IMR-90 (cell line): ENCODE measurements around the gene HS6ST2. TPM values are rescaled to one million over a fixed set of nuclear protein-coding genes. Genes with fewer than 3 reads are reported as not detected.

Source experiments
- ATAC-seq: fragments of 200-7000 bp; cut with Tn5 transposase; 2 replicates; pipeline ENCODE4 v1.9.1; 2020; ENCODE audit warnings: low read depth, mild to moderate bottlenecking, moderate library complexity
- BruUV-seq: library from RNA; stranded (reverse); fragments of 400-500 nt; replicated peaks from 2 replicates; lab custom pipeline; 2021; lab: Mats Ljungman, UMichigan
- CTCF ChIA-PET: fragments of 300-600 bp; formaldehyde crosslinking; extraction: SDS; loops from one replicate; lab custom pipeline; 2021; ENCODE audit warnings: antibody characterized with exemption; lab: Yijun Ruan, JAX
- POLR2A ChIA-PET: fragments of 300-600 bp; sonication (Branson Sonifier 250); formaldehyde crosslinking; loops from one replicate; lab custom pipeline; 2022; ENCODE audit warnings: antibody characterized with exemption; ENCODE audit not compliant: unreplicated experiment; lab: Charles Lee
- DNase-seq: peaks from one replicate; pipeline ENCODE4 v3.0.0; 2013
- H2AFZ ChIP-seq: replicated peaks from 2 replicates; pipeline ENCODE3; 2013; ENCODE audit warnings: low read length, mild to moderate bottlenecking; ENCODE audit not compliant: poor library complexity
- H2AK5ac ChIP-seq: 2 replicates; pipeline ENCODE4 v1.6.1; 2013; ENCODE audit warnings: low read depth, low read length, inconsistent platforms
- H2AK9ac ChIP-seq: replicated peaks from 2 replicates; pipeline ENCODE3; 2013; ENCODE audit warnings: mild to moderate bottlenecking, low read depth, low read length, moderate library complexity; ENCODE audit not compliant: poor library complexity
- H2BK120ac ChIP-seq: 2 replicates; pipeline ENCODE4 v1.6.1; 2013; ENCODE audit warnings: low read depth, low read length, inconsistent platforms
- H2BK15ac ChIP-seq: 3 replicates; pipeline ENCODE4 v1.6.1; 2013; ENCODE audit warnings: low read depth, low read length, inconsistent platforms
- H2BK20ac ChIP-seq: 2 replicates; pipeline ENCODE4 v1.6.1; 2013; ENCODE audit warnings: low read depth, mild to moderate bottlenecking, inconsistent platforms, low read length, moderate library complexity
- H2BK5ac ChIP-seq: 2 replicates; pipeline ENCODE4 v1.6.1; 2013; ENCODE audit warnings: mild to moderate bottlenecking, low read depth, low read length, inconsistent platforms; ENCODE audit not compliant: poor library complexity, severe bottlenecking
- H3K14ac ChIP-seq: replicated peaks from 2 replicates; pipeline ENCODE4 v1.6.1; 2013; ENCODE audit warnings: low read depth, low read length, inconsistent platforms
- H3K18ac ChIP-seq: 2 replicates; pipeline ENCODE4 v1.6.1; 2013; ENCODE audit warnings: low read depth, low read length, control low read depth
- H3K23ac ChIP-seq: 2 replicates; pipeline ENCODE4 v1.6.1; 2013; ENCODE audit warnings: low read depth, low read length, inconsistent platforms
- H3K27ac ChIP-seq: 2 replicates; pipeline ENCODE4 v1.5.1; 2013; ENCODE audit warnings: mild to moderate bottlenecking, control low read depth, low read length; ENCODE audit not compliant: insufficient read depth
- H3K27me3 ChIP-seq: 2 replicates; pipeline ENCODE4 v1.6.1; 2013; ENCODE audit warnings: low read length; ENCODE audit not compliant: control insufficient read depth, insufficient read depth
- H3K36me3 ChIP-seq: 2 replicates; pipeline ENCODE4 v1.6.1; 2013; ENCODE audit warnings: low read length, mixed read lengths; ENCODE audit not compliant: control insufficient read depth, insufficient read depth
- H3K4ac ChIP-seq: 2 replicates; pipeline ENCODE4 v1.6.1; 2013; ENCODE audit warnings: low read depth, low read length, inconsistent platforms
- H3K4me1 ChIP-seq: 2 replicates; pipeline ENCODE4 v1.6.1; 2013; ENCODE audit warnings: low read length, mixed read lengths; ENCODE audit not compliant: control insufficient read depth, insufficient read depth
- H3K4me2 ChIP-seq: 2 replicates; pipeline ENCODE4 v1.6.1; 2013; ENCODE audit warnings: low read depth, mild to moderate bottlenecking, control low read depth, low read length, moderate library complexity
- H3K4me3 ChIP-seq: 2 replicates; pipeline ENCODE4 v1.5.1; 2013; ENCODE audit warnings: low read depth, mild to moderate bottlenecking, control low read depth, low read length, moderate library complexity; ENCODE audit not compliant: insufficient read depth
- H3K56ac ChIP-seq: 2 replicates; pipeline ENCODE4 v1.6.1; 2013; ENCODE audit warnings: low read length, inconsistent platforms; ENCODE audit not compliant: insufficient read depth; ENCODE audit errors: extremely low read depth
- H3K79me1 ChIP-seq, 2 experiments: 2 replicates each; pipeline ENCODE4 v1.6.1; 2013; ENCODE audit warnings: low read length in 2 of 2, inconsistent platforms in 1 of 2, low read depth in 1 of 2
- H3K9ac ChIP-seq: 2 replicates; pipeline ENCODE4 v1.6.1; 2013; ENCODE audit warnings: low read depth, low read length, control low read depth
- H3K9me1 ChIP-seq: 2 replicates; pipeline ENCODE4 v1.6.1; 2013; ENCODE audit warnings: low read length, inconsistent platforms; ENCODE audit not compliant: insufficient read depth
- H3K9me3 ChIP-seq: 2 replicates; pipeline ENCODE4 v1.6.1; 2013; ENCODE audit warnings: low read length; ENCODE audit not compliant: control insufficient read depth, insufficient read depth
- H4K20me1 ChIP-seq: 2 replicates; pipeline ENCODE4 v1.6.1; 2013; ENCODE audit warnings: low read length, inconsistent platforms; ENCODE audit not compliant: insufficient read depth
- H4K5ac ChIP-seq: 2 replicates; pipeline ENCODE4 v1.6.1; 2013; ENCODE audit warnings: mild to moderate bottlenecking, low read depth, low read length, control low read depth
- H4K8ac ChIP-seq, 2 experiments: 2 replicates each; pipeline ENCODE4 v1.6.1; 2013; ENCODE audit warnings: low read depth in 2 of 2, low read length in 2 of 2, control low read depth in 1 of 2, inconsistent platforms in 1 of 2
- H4K91ac ChIP-seq: 2 replicates; pipeline ENCODE4 v1.6.1; 2013; ENCODE audit warnings: low read depth, low read length, inconsistent platforms; ENCODE audit not compliant: insufficient read depth
- BHLHE40 ChIP-seq: fragments of 150-350 bp; IDR thresholded peaks from 2 replicates; pipeline ENCODE4 v1.6.1; 2016; ENCODE audit warnings: mild to moderate bottlenecking, low read depth, low read length
- CEBPB ChIP-seq: IDR thresholded peaks from 2 replicates; pipeline ENCODE4 v1.6.1; 2012; ENCODE audit warnings: low read depth, low read length, improper control_type of control experiment
- CHD1 ChIP-seq: IDR thresholded peaks from 2 replicates; pipeline ENCODE4 v1.6.1; 2012; ENCODE audit warnings: low read depth, low read length, improper control_type of control experiment
- FOS ChIP-seq: fragments of 150-350 bp; IDR thresholded peaks from 2 replicates; pipeline ENCODE4 v1.6.1; 2016; ENCODE audit warnings: low read depth, low read length
- MAFK ChIP-seq: IDR thresholded peaks from 2 replicates; pipeline ENCODE4 v1.6.1; 2012; ENCODE audit warnings: low read depth, low read length, improper control_type of control experiment
- MAZ ChIP-seq: IDR thresholded peaks from 2 replicates; pipeline ENCODE4 v1.6.1; 2012; ENCODE audit warnings: low read depth, mild to moderate bottlenecking, low read length, improper control_type of control experiment, moderate library complexity, borderline replicate concordance
- MXI1 ChIP-seq: IDR thresholded peaks from 2 replicates; pipeline ENCODE4 v1.6.1; 2012; ENCODE audit warnings: low read depth, mild to moderate bottlenecking, low read length, moderate library complexity, borderline replicate concordance
- NFE2L2 ChIP-seq: fragments of 150-350 bp; IDR thresholded peaks from 2 replicates; pipeline ENCODE4 v1.6.1; 2016; ENCODE audit warnings: low read depth, mild to moderate bottlenecking, low read length
- POLR2A ChIP-seq: IDR thresholded peaks from 2 replicates; pipeline ENCODE4 v1.6.1; 2012; ENCODE audit warnings: mild to moderate bottlenecking, low read depth, low read length
- RAD21 ChIP-seq: IDR thresholded peaks from 2 replicates; pipeline ENCODE4 v1.6.1; 2012; ENCODE audit warnings: low read length, improper control_type of control experiment
- RCOR1 ChIP-seq: IDR thresholded peaks from 2 replicates; pipeline ENCODE4 v1.6.1; 2012; ENCODE audit warnings: mild to moderate bottlenecking, low read length, improper control_type of control experiment; ENCODE audit not compliant: insufficient replicate concordance
- RFX5 ChIP-seq: IDR thresholded peaks from 2 replicates; pipeline ENCODE4 v1.8.0; 2012; ENCODE audit warnings: low read depth, mild to moderate bottlenecking, low read length, moderate library complexity
- WGBS, 2 experiments: methylation state at CpG; one replicate each; pipeline versions ENCODE4 v1.1.5 to v1.1.7; 2013; ENCODE audit warnings: missing lambda C conversion rate in 2 of 2; ENCODE audit not compliant: insufficient read length in 1 of 2; ENCODE audit errors: extremely low coverage in 2 of 2; 5-methylcytosine and 5-hydroxymethylcytosine counted together
- dilution Hi-C: fragments of 300-500 bp; cut with HindIII; formaldehyde crosslinking; loops from one replicate; pipeline ENCODE4 v1.14.3; 2018; ENCODE audit warnings: low sequenced_read_pairs; ENCODE audit not compliant: unreplicated experiment
- in situ Hi-C: fragments of 300-500 bp; cut with MboI; formaldehyde crosslinking; loops from 3 replicates; pipeline ENCODE4 v1.14.3; 2019; ENCODE audit warnings: low sequenced_read_pairs, inconsistent platforms, mixed read lengths
- intact Hi-C: fragments of 100-400 bp; cut with micrococcal nuclease; formaldehyde crosslinking; loops from 2 replicates; pipeline ENCODE4 v1.10.0; 2022
- polyA plus RNA-seq, 3 experiments: library from polyadenylated mRNA; depleted of rRNA; stranded (reverse); fragments of >200 nt; gene quantifications; 2 replicates each; pipeline ENCODE4 v1.2.3, GENCODE V29; 2012; ENCODE audit warnings: low replicate concordance in 1 of 3
- total RNA-seq: library from RNA; depleted of rRNA; stranded (reverse); fragments of >200 nt; gene quantifications from 2 replicates; pipeline ENCODE4 v1.2.3, GENCODE V29; 2012
- TF ChIP-seq, protein P1 (sequence below): conservative IDR thresholded peaks from 2 replicates; pipeline ENCODE4 v1.5.1; 2012; ENCODE audit warnings: mild to moderate bottlenecking, low read depth, low read length, improper control_type of control experiment
- TF ChIP-seq, protein P2 (sequence below): fragments of 150-350 bp; IDR thresholded peaks from 2 replicates; pipeline ENCODE4 v1.6.1; 2017; ENCODE audit warnings: mild to moderate bottlenecking, antibody characterized with exemption, low read length, low read depth

Gene HS6ST2
- total and polyA plus RNA-seq, 2 of the 4 experiments (the other 2 are of a cell fraction): not detected

DNA sequence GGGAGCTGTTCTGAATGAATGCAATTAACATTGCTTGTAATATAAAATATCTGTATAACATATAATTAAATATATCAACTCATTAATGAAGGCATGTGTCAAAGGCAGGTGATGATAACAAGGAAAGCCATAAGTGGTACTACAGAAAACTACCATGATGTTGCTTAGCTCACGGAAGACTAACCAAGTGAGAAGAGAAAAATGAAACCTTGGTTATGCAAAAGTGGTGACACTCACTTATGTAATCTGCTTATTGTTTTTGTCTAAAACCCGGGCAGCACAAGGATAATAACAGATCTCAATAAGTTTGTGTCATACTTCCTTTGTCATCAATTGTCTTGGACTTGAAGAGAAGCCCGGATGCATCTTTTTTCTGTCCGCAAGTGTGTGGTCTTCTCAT is 156.4 kb downstream of the HS6ST2 start:
- no peak overlapping the region for H3K4me2 ChIP-seq
- H2BK20ac ChIP-seq: no peak overlapping the region
- H3K4me1 ChIP-seq: no peaks in the 10 kb centered on the region
- no peaks in the 10 kb centered on the region for H3K36me3 ChIP-seq
- DNase-seq (no peak), ATAC-seq (no peak)
- no peak overlapping the region for H3K27ac ChIP-seq
- in situ Hi-C loops: no loop called here
- H3K4ac ChIP-seq: no peak overlapping the region
- no peak overlapping the region for H2AFZ ChIP-seq
- no peak overlapping the region for H4K91ac ChIP-seq
- ChIA-PET CTCF (no interaction called here), POLR2A (no interaction called here)
- H3K9me1 ChIP-seq: no peaks in the 10 kb centered on the region
- WGBS, 2 experiments: no CpG with 5 or more reads among the region's 4 CpGs
- H3K56ac ChIP-seq: no peak overlapping the region
- no peak overlapping the region for H4K8ac ChIP-seq
- BruUV-seq: no TSS peak
- TF ChIP-seq RCOR1 (no peak), BHLHE40 (no peak), NFE2L2 (no peak), FOS (no peak), MAFK (no peak), MXI1 (no peak), MAZ (no peak), RFX5 (no peak), CHD1 (no peak), CEBPB (no peak), RAD21 (no peak), POLR2A (no peak)
- TF ChIP-seq, protein P1, sequence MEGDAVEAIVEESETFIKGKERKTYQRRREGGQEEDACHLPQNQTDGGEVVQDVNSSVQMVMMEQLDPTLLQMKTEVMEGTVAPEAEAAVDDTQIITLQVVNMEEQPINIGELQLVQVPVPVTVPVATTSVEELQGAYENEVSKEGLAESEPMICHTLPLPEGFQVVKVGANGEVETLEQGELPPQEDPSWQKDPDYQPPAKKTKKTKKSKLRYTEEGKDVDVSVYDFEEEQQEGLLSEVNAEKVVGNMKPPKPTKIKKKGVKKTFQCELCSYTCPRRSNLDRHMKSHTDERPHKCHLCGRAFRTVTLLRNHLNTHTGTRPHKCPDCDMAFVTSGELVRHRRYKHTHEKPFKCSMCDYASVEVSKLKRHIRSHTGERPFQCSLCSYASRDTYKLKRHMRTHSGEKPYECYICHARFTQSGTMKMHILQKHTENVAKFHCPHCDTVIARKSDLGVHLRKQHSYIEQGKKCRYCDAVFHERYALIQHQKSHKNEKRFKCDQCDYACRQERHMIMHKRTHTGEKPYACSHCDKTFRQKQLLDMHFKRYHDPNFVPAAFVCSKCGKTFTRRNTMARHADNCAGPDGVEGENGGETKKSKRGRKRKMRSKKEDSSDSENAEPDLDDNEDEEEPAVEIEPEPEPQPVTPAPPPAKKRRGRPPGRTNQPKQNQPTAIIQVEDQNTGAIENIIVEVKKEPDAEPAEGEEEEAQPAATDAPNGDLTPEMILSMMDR: no peak
- TF ChIP-seq, protein P2, sequence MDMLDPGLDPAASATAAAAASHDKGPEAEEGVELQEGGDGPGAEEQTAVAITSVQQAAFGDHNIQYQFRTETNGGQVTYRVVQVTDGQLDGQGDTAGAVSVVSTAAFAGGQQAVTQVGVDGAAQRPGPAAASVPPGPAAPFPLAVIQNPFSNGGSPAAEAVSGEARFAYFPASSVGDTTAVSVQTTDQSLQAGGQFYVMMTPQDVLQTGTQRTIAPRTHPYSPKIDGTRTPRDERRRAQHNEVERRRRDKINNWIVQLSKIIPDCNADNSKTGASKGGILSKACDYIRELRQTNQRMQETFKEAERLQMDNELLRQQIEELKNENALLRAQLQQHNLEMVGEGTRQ: no peak
- H3K9ac ChIP-seq: no peak overlapping the region
- no peak overlapping the region for H4K5ac ChIP-seq
- H4K20me1 ChIP-seq: no peaks in the 10 kb centered on the region
- no peak overlapping the region for H3K18ac ChIP-seq
- H3K23ac ChIP-seq: no peak overlapping the region
- dilution Hi-C loops: no loop called here
- no peak overlapping the region for H3K4me3 ChIP-seq
- H3K9me3 ChIP-seq: no peaks in the 10 kb centered on the region
- no peak overlapping the region for H2BK120ac ChIP-seq
- no peak overlapping the region for H3K14ac ChIP-seq
- H3K79me1 ChIP-seq: no peaks in the 10 kb centered on the region
- no peak overlapping the region for H2BK15ac ChIP-seq
- H2BK5ac ChIP-seq: no peak overlapping the region
- H2AK5ac ChIP-seq: no peak overlapping the region
- no peak overlapping the region for H2AK9ac ChIP-seq
- H3K27me3 ChIP-seq: no peaks in the 10 kb centered on the region
- intact Hi-C loops: no loop called here
